Stimulated activated naive CD8-positive, alpha-beta T cell treated with anti-CD3 and anti-CD28 coated beads, Interleukin-15, Interleukin-2, amounts not matched to agents 100 U/mL and 50 U/mL, for 24 hours (primary cell): ENCODE measurements around the gene FARP1.
"Not testable (repeated sequence)": the region's sequence is repeated elsewhere in the genome, so short reads cannot be mapped to it uniquely, and the experiment has no call there.

Experiments
- ATAC-seq: fragments of 150-1000 bp; cut with Tn5 transposase; one replicate; pipeline ENCODE4 v1.10.0; 2021
- DNase-seq: peaks from one replicate; pipeline ENCODE4 v3.0.0; 2021

FARP1 gene

GRCh38 chr13:98228661-98229341 lies 85.9 kb downstream of the FARP1 start:
- ATAC-seq (no peak), DNase-seq (no peak)

GRCh38 chr13:98230762-98231161 lies 87.9 kb downstream of the FARP1 start:
- not testable (repeated sequence) for ATAC-seq, DNase-seq

GRCh38 chr13:98232456-98232855 lies 89.6 kb downstream of the FARP1 start:
- ATAC-seq (no peak), DNase-seq (no peak)

GRCh38 chr13:98233127-98233526 lies 90.2 kb downstream of the FARP1 start:
- ATAC-seq: no peak
- no peak for DNase-seq

GRCh38 chr13:98234348-98234747 lies 91.5 kb downstream of the FARP1 start:
- no peak for DNase-seq
- no peak for ATAC-seq

- DNase-seq (no peak), ATAC-seq (no peak)
Measured at GRCh38 chr13:98236197-98236596, 93.3 kb downstream of the FARP1 start.

- DNase-seq: no peak
- ATAC-seq: no peak
Measured at GRCh38 chr13:98237331-98237730, 94.4 kb downstream of the FARP1 start.

- ATAC-seq: no peak
- no peak for DNase-seq
Measured at GRCh38 chr13:98239162-98240076, 96.5 kb downstream of the FARP1 start.

GRCh38 chr13:98240135-98240534 lies 97.2 kb downstream of the FARP1 start:
- ATAC-seq (no peak), DNase-seq (no peak)

GRCh38 chr13:98240974-98241373 lies 98.1 kb downstream of the FARP1 start:
- DNase-seq: no peak
- ATAC-seq: no peak

- no peak for ATAC-seq
- DNase-seq: no peak
Measured at GRCh38 chr13:98241976-98242375, 99.1 kb downstream of the FARP1 start.

- ATAC-seq (no peak), DNase-seq (no peak)
Measured at GRCh38 chr13:98242403-98242802, 99.5 kb downstream of the FARP1 start.

- DNase-seq (no peak), ATAC-seq (no peak)
Measured at GRCh38 chr13:98243929-98244272, 101.0 kb downstream of the FARP1 start.

GRCh38 chr13:98246538-98247172 lies 103.8 kb downstream of the FARP1 start:
- no peak for DNase-seq

GRCh38 chr13:98251708-98252107 lies 108.8 kb downstream of the FARP1 start:
- DNase-seq (no peak), ATAC-seq (no peak)

More at GRCh38 chr13:98246538-98247172, 103.8 kb downstream of the FARP1 start:
- ATAC-seq: no peak

- DNase-seq (no peak), ATAC-seq (no peak)
Measured at GRCh38 chr13:98252931-98253470, 110.1 kb downstream of the FARP1 start.

- DNase-seq (no peak), ATAC-seq (no peak)
Measured at GRCh38 chr13:98253526-98253925, 110.6 kb downstream of the FARP1 start.

GRCh38 chr13:98254513-98254912 lies 111.6 kb downstream of the FARP1 start:
- ATAC-seq (no peak), DNase-seq (no peak)

GRCh38 chr13:98258226-98258625 lies 115.3 kb downstream of the FARP1 start:
- DNase-seq (no peak), ATAC-seq (no peak)

GRCh38 chr13:98260357-98261164 lies 117.7 kb downstream of the FARP1 start:
- DNase-seq (no peak), ATAC-seq (peak; percentile 6)

- DNase-seq (no peak), ATAC-seq (no peak)
Measured at GRCh38 chr13:98261165-98261702, 118.3 kb downstream of the FARP1 start.

GRCh38 chr13:98262292-98262691 lies 119.4 kb downstream of the FARP1 start:
- no peak for ATAC-seq
- no peak for DNase-seq
